Measurements from ENCODE around the gene CFI.

DNA sequence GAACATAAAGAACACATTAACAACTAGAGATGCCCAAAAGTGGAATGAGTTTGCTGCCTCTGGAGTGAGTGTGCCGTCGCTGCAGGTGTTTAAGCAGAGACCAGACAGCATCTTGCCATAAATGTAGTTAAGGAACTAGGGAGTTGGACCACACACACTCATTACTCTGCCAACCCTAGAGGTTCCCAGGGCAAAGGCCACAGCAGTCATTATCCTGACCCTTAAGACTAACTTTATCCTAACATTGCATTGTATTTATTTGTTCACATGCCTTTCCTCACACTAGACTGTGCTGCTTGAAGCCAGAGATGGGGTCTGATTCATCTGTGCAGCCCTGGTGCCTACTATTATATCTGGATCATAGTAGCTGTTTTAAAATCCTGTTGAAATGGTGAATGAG is 55.1 kb downstream of the CFI start:
- TF ChIP-seq, protein P1, sequence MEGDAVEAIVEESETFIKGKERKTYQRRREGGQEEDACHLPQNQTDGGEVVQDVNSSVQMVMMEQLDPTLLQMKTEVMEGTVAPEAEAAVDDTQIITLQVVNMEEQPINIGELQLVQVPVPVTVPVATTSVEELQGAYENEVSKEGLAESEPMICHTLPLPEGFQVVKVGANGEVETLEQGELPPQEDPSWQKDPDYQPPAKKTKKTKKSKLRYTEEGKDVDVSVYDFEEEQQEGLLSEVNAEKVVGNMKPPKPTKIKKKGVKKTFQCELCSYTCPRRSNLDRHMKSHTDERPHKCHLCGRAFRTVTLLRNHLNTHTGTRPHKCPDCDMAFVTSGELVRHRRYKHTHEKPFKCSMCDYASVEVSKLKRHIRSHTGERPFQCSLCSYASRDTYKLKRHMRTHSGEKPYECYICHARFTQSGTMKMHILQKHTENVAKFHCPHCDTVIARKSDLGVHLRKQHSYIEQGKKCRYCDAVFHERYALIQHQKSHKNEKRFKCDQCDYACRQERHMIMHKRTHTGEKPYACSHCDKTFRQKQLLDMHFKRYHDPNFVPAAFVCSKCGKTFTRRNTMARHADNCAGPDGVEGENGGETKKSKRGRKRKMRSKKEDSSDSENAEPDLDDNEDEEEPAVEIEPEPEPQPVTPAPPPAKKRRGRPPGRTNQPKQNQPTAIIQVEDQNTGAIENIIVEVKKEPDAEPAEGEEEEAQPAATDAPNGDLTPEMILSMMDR (IDR thresholded peaks at IDR 0.05; ENCODE audit: borderline replicate concordance, extremely low read depth, low read length, poor library complexity, severe bottlenecking): no peak
- TF ChIP-seq EZH2 (IDR thresholded peaks at IDR 0.05; ENCODE audit: borderline replicate concordance, low read depth, low read length, severe bottlenecking): no peak
